ENCODE measurements around the gene GALNT13.

GALNT13 gene

GRCh38 chr2:153880926-153881325 is 9.2 kb downstream of the GALNT13 start:
- TF ChIP-seq CTCF (IDR thresholded peaks at IDR 0.05; ENCODE audit: low read depth, low read length), result no peak
- Histone ChIP-seq H3K27me3 (no peaks in the 10 kb centered on the region), H3K9me3 (no peaks in the 10 kb centered on the region), H3K4me1 (no peaks in the 10 kb centered on the region), H3K4me3 (ENCODE audit: low read depth, low read length) (no peak overlapping the region), H3K36me3 (no peaks in the 10 kb centered on the region)
- no peak for DNase-seq

- DNase-seq, result no peak
- Histone ChIP-seq H3K9me3 (no peaks in the 10 kb centered on the region), H3K4me3 (ENCODE audit: low read depth, low read length) (no peak overlapping the region), H3K27me3 (no peaks in the 10 kb centered on the region), H3K4me1 (peaks cover 3% of the 10 kb centered on the region), H3K36me3 (no peaks in the 10 kb centered on the region)
- TF ChIP-seq CTCF (IDR thresholded peaks at IDR 0.05; ENCODE audit: low read depth, low read length), result no peak
Measured at GRCh38 chr2:153886833-153887232, 15.1 kb downstream of the GALNT13 start.

GRCh38 chr2:153890576-153890975 is 18.9 kb downstream of the GALNT13 start:
- H3K36me3 ChIP-seq, result no peaks in the 10 kb centered on the region
- no peak for TF ChIP-seq CTCF (IDR thresholded peaks at IDR 0.05; ENCODE audit: low read depth, low read length)
- H3K9me3 ChIP-seq, result no peaks in the 10 kb centered on the region
- H3K4me1 ChIP-seq, result peaks cover 3% of the 10 kb centered on the region
- no peak overlapping the region for H3K4me3 ChIP-seq (ENCODE audit: low read depth, low read length)
- DNase-seq, result no peak
- H3K27me3 ChIP-seq, result no peaks in the 10 kb centered on the region

- H3K4me3 ChIP-seq (ENCODE audit: low read depth, low read length), result no peak overlapping the region
- no peak for TF ChIP-seq CTCF (IDR thresholded peaks at IDR 0.05; ENCODE audit: low read depth, low read length)
- no peaks in the 10 kb centered on the region for H3K27me3 ChIP-seq
- H3K4me1 ChIP-seq, result peaks cover 3% of the 10 kb centered on the region
- H3K36me3 ChIP-seq, result no peaks in the 10 kb centered on the region
- no peaks in the 10 kb centered on the region for H3K9me3 ChIP-seq
- peak; percentile 15 for DNase-seq
Measured at GRCh38 chr2:153891051-153891450, 19.3 kb downstream of the GALNT13 start.

GRCh38 chr2:153912798-153913396 is 41.2 kb downstream of the GALNT13 start:
- Histone ChIP-seq H3K27me3 (no peaks in the 10 kb centered on the region), H3K4me1 (no peaks in the 10 kb centered on the region), H3K4me3 (ENCODE audit: low read depth, low read length) (no peak overlapping the region), H3K36me3 (no peaks in the 10 kb centered on the region), H3K9me3 (no peaks in the 10 kb centered on the region)
- no peak for TF ChIP-seq CTCF (IDR thresholded peaks at IDR 0.05; ENCODE audit: low read depth, low read length)
- DNase-seq, result no peak

- no peak for DNase-seq
- Histone ChIP-seq H3K4me1 (no peaks in the 10 kb centered on the region), H3K9me3 (no peaks in the 10 kb centered on the region), H3K4me3 (ENCODE audit: low read depth, low read length) (no peak overlapping the region), H3K27me3 (no peaks in the 10 kb centered on the region), H3K36me3 (no peaks in the 10 kb centered on the region)
- no peak for TF ChIP-seq CTCF (IDR thresholded peaks at IDR 0.05; ENCODE audit: low read depth, low read length)
Measured at GRCh38 chr2:153917570-153917969, 45.8 kb downstream of the GALNT13 start.

Measured in BE2C (cell line).